EL (cell line): Measurements from ENCODE around the gene CAPZB.

Source experiments
- DNase-seq: peaks from one replicate; pipeline ENCODE4 v3.0.0-alpha.2; 2016

The CAPZB gene

GRCh38 chr1:19363536-19364152 is 121.7 kb downstream of the CAPZB start:
- no peak for DNase-seq

DNA sequence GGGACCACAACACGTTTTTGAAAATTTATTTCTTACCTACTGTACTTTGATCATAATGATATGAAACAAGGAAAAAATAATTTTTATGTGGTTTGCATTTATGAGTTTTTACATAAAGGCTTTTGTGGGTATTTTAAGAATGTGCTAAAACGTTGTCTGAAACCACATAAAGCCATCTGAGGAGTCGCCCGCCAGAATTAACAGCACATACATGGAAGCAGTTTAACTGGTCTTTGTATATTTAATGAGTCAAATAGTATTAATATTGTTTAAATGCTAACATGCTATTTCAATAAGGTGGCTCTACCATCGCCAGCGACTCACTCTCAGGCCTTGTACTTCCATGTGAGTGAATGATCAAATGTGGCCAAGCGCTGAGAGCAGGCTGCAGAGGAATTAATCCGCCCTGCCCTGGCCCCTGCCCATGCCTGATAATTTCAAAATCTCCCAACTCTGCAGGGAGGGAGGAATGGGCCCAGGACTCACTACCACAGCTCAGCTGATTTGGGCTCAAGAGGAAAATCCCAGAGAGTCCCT is 123.7 kb downstream of the CAPZB start:
- DNase-seq, result no peak

DNA sequence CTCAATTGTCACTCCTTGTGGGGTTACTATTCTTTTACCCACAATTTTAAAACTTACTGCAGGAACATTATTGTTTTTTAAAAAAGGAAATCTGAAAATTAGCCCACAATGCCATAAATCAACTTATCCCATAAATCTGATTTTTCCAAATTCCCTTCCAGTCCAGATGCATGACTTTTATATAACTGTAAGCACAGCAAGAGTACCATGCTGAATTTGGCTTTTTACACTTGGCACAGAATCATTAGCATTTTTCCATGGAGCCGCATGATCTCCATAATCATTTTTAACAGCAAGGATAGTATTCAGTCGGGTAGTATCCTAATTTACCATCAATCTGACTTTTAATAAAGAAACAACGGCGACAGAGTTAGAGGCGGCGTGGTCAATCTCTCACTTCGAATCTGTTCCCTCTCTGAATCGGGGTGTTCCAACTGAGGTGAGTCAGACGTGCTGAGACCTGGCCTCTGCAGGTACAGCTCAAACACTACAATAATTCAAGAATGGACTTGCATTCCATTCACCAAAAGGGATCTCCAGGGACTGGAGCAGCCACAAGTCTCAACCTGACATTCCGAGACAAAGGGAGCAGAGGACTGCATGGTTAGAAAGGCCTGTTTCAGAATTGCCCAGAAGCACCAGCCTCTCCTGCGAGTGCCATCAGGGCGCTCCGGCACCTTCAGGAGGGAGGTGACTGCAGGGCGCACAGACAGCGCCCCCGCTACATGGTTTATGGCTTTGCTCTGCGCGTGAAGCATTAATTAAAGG is 124.3 kb downstream of the CAPZB start:
- DNase-seq, result no peak

DNA sequence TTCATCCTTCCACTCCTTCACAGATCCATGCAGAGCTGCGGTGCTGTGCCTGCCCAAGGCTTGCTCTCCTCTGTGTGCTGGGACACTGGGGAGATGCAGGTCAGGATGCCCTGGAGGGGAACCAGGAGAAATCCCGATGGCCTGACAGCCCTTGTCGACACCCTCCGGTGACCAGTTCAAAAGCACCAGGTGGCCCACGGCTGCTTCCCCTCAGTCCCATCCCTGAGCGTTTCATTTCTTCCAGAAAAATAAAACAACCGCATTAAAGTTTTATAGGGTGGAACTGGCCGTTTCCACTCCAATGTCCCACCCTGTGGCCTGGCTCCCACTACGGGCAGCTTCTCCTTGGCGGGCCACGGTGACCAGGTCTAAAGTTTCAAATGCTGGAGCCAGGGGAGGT is 124.9 kb downstream of the CAPZB start:
- DNase-seq, result no peak

- no peak for DNase-seq
Observed at GRCh38 chr1:19360016-19360415, 125.3 kb downstream of the CAPZB start.

GRCh38 chr1:19359357-19359756 is 126.0 kb downstream of the CAPZB start:
- DNase-seq, result no peak

DNA sequence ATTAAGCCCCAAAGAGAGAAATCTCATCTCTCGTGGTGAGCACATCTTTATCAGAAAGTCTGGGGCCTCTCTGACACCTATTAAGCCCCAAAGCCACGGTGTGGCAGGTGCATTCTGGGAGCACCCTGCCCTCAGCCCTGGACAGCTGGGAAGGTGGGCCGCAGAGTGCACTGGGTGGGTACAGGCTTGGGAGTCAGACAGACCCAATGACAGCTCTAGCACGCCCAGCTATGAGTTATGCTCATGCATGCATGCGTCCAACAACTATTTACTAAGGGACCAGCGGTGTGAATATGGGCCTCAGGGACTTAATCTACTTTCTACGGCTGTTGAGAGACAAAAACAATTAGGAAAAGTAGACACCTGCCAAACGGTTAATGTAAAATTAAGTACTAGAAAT is 126.6 kb downstream of the CAPZB start:
- DNase-seq, result no peak

DNA sequence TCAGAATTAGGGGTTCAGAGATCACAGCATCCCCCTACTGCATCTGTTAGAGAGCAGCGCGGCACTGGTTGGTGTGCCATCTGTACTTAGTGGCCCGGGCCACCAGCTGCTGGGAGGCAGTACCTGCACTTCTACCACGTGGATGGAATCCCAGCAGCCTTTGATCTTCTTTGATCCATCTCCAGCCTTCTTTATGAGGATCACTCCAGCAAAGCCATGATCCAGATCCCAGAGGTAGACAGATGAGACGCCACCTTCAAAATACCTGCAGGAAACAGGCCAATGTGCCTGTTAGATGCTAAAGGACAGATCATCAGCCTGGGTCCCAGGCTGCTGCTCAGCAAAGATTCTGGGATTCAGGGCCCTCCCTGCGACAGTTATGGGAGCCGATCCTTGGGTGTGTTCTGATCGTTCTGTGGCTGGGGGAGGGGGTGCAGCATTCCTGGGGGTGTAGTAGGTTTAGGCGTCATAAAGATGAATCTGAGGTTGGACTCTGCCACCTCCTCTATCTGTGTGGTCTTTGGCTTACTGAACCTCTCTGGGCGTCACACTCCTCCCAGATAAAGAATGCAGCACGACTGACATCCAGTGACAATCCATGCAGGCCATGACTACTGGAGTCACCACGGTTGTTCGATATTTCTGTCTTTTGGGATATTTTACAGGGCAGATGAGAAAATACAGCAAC is 127.9 kb downstream of the CAPZB start:
- DNase-seq, result no peak

DNA sequence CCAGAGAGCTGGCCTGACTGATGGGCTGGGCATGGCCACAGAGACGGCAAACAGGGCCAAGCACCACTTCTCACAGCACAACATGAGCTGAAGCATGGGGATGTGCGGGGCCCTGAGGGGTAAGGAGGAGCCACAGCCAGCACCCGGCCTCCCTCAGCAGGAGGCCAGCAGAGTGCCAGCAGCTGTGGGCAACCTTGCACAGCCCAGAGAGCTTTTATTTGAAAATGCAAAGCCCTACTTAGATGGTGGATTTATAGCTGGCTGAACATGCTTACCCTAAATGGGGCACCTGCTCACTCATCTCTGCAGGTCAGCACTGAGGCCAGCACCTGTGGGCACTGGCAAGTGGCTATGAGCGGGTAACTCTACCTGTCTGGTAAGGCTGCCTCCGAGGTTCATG is 129.1 kb downstream of the CAPZB start:
- no peak for DNase-seq

DNA sequence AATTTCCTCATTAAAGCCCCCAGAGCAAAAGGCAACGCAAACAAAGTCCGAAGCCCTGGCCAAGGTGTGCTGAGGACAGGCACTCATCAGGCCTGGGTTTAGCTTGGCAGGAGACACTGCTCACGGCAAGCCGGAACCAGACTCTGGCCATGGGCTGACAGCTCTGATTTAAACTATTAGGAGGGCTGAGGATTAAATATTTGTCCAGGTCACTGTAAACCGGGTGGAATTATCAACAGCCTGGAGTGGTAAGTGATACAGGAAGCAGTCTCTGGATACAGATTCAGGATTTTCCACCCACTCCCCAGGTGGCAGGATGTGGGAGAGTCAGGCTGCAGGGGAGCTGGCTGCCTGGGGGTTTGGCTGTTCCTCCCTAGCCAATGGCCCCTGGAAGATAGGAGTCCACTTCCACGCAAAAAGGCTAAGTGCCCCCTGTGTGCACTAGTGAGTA is 130.8 kb downstream of the CAPZB start:
- no peak for DNase-seq

- DNase-seq, result no peak
Observed at GRCh38 chr1:19353596-19353995, 131.7 kb downstream of the CAPZB start.

GRCh38 chr1:19352839-19353238 is 132.5 kb downstream of the CAPZB start:
- no peak for DNase-seq

DNA sequence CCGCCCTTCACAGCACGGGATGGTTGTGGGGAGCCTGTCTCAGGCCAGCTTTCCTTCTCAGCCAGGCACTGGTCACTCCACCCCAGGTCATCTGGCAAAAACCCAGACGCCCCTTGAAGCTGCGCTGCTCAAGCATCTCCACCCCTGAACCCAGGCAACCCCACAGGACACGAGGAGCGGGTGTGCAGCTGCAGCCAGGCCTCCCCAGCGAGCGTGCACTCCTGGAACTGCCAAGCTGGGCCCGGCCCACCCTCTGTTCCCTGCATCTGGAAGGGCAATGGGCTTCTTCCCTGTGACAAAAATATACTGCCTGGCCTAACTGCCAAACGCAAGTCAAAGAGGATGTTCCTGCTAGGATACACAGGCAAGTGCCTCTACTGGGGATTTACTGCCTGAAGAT is 133.5 kb downstream of the CAPZB start:
- DNase-seq, result no peak

GRCh38 chr1:19350566-19350965 is 134.8 kb downstream of the CAPZB start:
- no peak for DNase-seq

GRCh38 chr1:19349999-19350398 is 135.3 kb downstream of the CAPZB start:
- no peak for DNase-seq

GRCh38 chr1:19348441-19349198 is 136.7 kb downstream of the CAPZB start:
- DNase-seq, result no peak

- DNase-seq, result no peak
Observed at GRCh38 chr1:19347533-19348172, 137.7 kb downstream of the CAPZB start.

- no peak for DNase-seq
Observed at GRCh38 chr1:19346026-19346425, 139.3 kb downstream of the CAPZB start.

GRCh38 chr1:19345391-19345790 is 139.9 kb downstream of the CAPZB start:
- no peak for DNase-seq

DNA sequence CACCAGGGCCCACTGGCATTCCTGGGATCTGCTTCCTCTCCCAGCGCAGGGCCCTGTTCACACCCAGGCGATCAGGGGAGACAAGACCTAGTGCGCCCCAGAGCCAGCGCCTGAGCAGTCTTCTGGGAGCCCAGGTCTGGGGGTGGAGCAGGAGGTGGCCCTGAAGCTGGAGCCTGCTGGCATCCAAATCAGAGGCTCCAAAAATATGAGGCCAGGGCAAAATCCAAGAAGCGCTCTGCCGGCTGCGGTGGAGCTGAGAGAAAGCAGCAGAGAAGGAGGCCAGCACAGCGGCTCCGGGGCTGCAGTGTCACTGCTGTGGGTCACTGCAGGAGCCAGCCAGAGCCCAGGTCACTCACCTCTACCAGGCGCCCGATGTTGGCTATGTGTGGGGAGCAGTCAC is 140.5 kb downstream of the CAPZB start:
- no peak for DNase-seq

GRCh38 chr1:19344372-19344810 is 140.9 kb downstream of the CAPZB start:
- peak; percentile 31 for DNase-seq

DNA sequence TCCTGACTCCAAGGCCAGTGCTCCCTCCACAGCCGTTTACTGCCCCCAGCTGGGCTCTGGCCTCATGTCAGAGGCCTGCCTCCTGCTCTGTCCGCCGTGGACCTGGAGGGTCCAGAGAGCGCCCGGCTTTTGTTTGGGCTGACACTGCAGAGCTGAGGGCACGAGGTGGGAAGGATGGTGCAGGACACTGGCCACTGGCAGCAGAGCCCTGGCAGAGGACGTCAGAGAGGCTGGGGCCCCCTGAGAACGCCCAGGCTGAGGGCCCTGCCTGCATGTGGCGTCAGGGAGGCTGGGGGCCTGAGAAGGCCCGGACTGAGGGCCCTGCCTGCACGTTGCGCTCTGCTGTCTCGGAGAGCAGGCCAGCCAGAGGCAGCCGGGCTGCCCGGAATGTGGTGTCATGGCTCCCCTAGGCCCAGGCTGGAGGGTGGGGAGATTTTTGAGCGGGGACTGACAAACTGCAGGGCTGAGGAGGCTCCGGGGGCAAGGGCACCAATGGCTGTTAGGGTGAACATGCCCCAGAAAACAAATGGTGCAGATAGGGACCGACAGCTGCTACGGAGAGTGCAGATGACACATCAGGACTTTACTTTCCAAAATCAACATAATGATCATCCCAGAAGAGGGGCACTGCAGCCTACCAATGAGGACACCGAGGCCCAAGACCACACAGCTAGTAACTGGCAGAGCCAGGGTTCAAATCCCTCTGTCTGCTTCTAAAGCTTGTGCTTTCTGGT is 141.6 kb downstream of the CAPZB start:
- DNase-seq, result no peak
